Fibroblast of gingiva (primary cell): ENCODE results near the gene PLCB3.

Experiments
- DNase-seq: peaks from one replicate; pipeline ENCODE4 v3.0.0-alpha.2; 2011; ENCODE audit warnings: low read depth

PLCB3 gene

DNA sequence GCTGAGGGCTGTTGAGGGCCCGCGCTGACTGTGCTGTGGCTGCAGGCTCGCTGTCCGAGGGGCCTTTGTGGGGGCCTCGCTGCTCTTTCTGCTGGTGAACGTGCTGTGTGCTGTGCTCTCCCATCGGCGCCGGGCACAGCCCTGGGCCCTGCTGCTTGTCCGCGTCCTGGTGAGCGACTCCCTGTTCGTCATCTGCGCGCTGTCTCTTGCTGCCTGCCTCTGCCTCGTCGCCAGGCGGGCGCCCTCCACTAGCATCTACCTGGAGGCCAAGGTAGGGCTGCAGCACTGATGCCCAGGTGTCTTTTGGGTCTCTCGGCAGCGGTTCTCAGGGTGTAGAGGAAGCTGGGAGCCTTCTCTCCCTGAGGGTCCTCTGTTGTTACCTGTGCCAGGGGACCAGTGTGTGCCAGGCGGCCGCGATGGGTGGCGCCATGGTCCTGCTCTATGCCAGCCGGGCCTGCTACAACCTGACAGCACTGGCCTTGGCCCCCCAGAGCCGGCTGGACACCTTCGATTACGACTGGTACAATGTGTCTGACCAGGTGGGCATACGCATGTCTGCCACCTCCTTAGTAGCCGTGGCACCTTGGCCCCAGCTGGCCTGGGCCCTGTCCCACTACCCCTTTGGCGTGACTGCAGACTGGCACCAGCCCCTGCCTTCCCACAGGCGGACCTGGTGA, 36.5 kb downstream of the PLCB3 start:
- no peak for DNase-seq

DNA sequence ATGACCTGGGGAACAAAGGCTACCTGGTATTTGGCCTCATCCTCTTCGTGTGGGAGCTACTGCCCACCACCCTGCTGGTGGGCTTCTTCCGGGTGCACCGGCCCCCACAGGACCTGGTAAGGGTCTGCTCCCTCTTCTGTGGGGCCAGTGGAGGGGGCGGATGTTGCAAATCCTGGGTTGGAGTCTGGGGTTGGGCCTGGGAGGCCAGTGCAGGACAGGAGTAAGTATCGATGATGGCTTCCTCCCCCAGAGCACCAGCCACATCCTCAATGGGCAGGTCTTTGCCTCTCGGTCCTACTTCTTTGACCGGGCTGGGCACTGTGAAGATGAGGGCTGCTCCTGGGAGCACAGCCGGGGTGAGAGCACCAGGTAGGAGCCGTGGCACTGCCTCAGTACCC, 37.0 kb downstream of the PLCB3 start:
- DNase-seq = no peak

DNA sequence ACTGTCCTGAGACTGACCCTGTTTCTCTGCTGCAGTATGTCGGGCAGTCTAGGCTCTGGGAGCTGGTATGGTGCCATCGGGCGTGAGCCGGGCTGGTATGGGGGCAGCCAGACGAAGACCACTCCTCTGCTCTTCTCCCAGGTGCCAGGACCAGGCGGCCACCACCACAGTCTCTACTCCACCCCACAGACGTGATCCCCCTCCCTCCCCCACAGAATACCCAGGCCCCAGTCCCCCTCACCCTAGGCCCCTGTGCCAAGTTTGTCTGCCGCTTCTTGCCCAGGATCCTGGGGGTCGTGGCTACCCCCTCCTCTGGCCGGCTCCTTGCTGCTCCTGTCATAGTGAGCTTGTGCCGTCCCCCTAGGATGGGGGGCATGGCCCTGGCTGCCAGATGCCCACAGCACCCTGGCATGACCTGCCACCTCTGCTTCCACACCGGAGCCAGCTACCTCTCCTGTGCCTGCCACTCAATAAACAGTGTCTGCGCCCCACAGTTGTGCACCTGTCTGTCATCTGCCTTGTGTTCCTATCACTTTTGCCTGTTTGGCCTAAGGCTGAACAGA, 37.8 kb downstream of the PLCB3 start:
- no peak for DNase-seq

DNA sequence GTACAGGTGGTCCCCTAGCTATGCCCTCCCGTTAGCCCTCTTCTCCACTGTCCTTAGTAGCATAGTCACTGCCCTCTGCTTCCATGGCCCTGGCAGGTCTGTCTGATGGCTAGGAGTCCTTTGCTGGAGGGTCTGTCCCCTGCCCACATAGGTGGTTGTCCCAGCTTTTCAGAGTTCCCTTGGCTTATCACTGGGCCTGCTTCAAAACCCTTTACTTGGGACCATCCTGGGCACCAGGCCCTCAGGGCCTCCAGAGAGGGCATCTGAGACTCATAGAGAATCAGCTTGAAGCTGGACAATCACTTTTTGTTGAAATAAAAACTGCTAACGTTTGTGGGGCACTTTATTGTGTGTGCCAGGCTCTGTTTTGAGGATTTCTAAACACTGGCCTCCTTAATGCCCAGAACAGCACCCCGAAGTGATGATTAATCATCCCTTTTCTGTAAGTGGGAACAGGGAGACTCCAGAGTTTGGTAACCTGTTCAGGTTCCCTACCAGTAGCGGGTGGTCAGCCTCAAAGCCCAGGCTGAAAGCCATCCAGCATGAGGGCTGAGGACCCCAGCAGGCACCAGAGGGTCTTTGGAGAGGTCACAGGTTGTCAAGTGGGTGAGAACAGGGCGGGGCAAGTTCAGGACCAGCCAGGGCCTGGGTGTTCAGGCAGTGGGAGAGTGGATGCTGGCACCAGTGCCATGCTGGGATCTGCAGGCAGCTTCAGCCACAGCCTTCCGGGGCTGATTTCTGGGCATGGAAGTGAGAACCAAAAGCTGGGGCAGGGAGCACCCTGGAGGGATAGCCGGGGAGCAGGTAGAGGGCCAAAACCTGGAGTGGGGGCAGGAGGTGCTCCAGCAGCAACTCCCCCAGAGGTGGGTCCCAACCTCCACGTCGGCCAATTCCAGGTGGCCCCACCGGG, 39.3 kb downstream of the PLCB3 start:
- no peak for DNase-seq

DNA sequence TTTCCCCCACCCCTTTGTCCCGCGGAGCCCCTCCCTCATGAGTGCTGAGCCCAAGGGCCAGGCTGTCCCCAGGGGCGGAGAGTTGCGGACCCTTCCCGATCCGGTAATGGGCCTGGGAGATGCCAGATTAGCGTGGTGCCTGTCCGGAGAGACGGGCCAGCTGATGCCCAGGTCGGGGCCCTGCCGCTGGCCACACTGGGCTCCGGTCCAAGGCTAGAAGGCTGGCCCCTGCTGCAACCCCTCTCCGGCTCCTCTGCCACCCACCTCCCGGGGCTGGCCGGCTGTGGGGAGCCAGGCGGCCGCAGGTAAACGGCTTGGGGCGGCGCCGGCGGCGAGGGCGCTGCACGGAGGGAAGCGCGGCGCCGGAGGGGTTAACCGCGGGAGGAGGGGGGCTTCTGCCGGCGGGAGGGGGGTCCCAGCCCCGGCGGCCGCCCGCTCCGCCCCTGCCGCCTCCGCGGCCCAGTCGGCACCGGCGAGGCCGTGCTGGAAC, 40.0 kb downstream of the PLCB3 start, which contains the start of gene KCNK4:
Gene KCNK4 (plus strand): TSS at position 41 of the 490 bp plus-strand sequence. CDS start 1,717 bp downstream, outside the sequence.
- DNase-seq = no peak

DNA sequence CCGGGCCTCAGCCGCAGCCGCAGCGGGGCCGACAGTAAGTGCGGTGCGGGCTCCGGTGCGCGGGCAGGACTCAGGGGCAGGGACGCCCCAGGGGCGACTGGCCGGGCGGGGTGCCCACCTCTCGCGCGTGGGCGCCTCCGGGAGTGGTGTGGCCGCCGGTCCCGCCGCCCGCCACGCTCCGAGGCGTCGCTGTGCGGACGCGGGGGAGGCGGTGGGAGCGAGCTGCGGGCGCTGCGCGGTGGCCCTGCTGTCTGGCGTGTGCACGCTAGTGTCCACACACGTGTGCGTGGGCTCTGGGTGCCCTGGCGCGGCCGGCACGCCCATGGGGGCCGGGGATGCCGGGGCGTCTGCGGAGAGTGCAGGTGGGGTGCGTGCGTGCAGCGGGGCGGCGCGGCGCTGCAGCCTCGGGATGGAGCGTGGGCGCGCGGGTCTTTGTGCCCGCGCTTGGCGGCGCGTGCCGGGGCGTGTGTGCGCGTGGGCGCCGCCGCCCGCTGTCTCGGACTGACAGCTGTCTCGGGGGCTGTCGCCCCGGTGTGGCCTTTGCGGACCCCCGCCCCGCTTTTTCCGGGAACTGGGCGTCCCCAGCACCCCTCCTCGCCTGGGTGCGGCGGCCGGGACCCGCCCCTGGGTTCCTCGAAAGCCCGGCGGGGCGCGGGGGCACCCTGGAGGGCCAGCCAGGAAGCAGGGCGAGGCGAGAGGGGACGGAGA, 40.6 kb downstream of the PLCB3 start:
- no peak for DNase-seq

DNA sequence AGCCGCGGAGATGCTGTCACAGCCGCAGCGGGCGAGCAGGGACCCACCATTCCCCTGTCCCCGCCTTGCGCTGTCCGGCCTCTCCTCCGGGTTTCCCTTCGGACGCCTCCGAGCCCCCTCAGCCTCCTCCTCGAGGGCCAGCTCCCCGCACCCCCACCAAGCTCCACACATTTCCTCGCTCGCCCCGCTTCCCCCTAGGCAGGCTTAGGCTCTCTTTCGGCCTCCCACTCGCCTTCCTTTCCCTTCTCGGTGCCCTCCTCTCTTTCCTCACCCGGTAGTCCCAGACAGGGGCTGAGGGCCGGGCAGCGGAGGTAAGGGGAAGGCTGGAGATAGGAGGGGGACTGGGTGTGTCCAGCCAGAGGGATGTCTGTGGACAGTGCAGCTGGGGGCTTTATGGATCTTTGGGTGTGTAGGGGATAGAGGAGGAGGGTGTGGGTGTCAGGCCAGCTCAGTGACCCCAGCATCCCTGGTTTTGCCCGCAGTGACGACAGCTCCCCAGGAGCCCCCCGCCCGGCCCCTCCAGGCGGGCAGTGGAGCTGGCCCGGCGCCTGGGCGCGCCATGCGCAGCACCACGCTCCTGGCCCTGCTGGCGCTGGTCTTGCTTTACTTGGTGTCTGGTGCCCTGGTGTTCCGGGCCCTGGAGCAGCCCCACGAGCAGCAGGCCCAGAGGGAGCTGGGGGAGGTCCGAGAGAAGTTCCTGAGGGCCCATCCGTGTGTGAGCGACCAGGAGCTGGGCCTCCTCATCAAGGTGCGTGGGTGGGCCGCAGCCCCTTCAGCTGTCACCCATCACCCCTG, 41.3 kb downstream of the PLCB3 start:
- DNase-seq = no peak

DNA sequence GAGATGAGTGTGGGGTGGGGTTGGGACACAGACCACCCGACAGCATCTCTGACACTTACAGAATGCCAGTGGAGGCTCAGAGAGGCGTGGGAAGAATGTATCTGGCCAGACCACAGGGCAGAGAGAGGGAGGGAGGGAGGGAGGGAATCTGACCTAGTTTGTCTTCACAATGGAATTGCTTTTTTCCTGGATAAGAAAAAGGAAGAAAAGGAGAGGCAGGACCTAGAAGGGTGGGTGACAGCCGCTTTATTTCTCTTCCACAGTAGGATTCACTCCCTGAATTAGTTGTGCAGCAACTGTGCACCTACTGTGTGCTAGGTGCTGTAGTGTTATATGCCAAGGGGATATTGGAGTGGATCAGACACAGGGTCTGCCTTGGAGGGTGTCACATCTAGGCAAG, 43.4 kb downstream of the PLCB3 start:
- no peak for DNase-seq

DNA sequence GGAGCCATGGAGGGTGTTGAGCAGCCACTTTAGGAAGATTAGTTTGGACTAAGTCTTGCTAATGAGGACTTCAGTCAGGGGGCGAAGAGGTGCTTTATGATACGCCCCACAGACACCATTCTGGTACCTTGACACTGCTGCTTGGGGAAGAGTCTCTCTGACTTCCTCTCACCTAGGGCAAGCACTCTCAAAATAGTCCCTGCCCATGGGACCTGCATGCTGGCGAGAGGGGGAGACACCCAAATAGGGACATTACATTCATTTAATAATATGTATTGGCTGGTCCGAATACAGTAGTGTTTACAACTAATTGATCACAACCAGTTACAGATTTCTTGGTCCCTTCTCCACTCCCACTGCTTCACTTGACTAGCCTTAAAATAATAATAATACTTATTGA, 44.4 kb downstream of the PLCB3 start:
- no peak for DNase-seq

DNA sequence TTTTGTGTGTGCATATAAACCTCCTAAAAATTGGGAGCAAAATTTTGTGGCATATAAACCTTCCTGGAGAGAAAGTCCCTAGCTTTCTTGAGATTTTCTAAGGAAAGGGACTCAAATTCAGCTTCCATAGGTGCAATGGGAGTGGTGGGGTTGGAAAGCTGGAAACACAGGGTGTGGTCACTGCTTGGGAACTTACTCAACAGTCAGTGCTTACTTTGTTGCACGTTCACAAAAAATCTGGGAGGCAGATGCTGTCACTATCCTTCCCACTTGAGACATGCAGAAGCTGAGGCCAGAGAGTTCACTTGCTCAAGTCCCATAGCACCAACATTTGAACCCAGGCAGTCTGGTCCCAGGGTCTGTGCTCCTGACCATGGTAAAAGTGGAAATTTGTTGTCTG, 44.9 kb downstream of the PLCB3 start:
- DNase-seq = no peak

DNA sequence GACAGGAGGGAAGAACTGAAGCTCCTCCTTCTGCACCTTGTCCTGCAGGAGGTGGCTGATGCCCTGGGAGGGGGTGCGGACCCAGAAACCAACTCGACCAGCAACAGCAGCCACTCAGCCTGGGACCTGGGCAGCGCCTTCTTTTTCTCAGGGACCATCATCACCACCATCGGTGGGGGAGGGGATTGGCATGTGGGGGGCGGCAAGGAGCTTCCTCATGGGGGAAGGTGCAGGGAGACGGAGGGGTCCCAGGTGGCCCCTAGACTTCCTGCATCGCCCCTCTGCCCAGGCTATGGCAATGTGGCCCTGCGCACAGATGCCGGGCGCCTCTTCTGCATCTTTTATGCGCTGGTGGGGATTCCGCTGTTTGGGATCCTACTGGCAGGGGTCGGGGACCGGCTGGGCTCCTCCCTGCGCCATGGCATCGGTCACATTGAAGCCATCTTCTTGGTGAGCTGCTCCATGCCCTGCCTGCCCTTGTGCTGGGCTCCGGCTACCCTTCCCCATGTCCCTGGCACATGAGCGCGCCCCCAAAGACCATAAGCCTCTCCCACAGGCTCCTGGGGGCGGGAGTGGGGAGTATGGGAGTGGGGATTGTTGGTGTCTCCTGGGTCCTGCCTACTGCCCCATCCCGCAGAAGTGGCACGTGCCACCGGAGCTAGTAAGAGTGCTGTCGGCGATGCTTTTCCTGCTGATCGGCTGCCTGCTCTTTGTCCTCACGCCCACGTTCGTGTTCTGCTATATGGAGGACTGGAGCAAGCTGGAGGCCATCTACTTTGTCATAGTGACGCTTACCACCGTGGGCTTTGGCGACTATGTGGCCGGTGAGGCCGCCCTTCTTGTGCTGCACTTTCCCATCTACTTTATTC, 45.7 kb downstream of the PLCB3 start:
- DNase-seq = no peak

DNA sequence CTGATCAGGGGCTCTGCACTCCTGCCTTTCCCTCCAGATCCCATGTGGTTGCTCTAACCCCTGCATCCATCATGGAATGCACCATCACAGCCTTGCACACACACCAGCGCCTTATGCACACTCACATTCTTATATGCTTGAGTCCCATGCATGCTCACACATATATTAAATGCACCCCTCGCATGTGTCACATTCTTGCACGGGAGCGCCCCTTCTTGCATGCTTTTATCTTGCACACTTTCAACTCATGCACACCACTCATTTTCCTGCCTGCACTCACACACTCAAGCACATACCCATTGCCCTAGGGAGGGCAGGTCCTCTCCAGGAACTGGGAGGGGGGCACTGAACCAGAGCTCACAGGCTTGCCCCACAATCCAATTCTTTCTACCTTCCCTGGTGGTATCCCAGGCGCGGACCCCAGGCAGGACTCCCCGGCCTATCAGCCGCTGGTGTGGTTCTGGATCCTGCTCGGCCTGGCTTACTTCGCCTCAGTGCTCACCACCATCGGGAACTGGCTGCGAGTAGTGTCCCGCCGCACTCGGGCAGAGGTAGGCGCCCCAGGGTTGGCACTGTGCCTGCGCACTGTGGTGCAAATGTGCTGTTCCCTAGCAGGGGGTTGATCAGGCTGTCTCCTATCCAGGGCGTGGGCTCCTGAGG, 46.5 kb downstream of the PLCB3 start:
- DNase-seq = no peak

DNA sequence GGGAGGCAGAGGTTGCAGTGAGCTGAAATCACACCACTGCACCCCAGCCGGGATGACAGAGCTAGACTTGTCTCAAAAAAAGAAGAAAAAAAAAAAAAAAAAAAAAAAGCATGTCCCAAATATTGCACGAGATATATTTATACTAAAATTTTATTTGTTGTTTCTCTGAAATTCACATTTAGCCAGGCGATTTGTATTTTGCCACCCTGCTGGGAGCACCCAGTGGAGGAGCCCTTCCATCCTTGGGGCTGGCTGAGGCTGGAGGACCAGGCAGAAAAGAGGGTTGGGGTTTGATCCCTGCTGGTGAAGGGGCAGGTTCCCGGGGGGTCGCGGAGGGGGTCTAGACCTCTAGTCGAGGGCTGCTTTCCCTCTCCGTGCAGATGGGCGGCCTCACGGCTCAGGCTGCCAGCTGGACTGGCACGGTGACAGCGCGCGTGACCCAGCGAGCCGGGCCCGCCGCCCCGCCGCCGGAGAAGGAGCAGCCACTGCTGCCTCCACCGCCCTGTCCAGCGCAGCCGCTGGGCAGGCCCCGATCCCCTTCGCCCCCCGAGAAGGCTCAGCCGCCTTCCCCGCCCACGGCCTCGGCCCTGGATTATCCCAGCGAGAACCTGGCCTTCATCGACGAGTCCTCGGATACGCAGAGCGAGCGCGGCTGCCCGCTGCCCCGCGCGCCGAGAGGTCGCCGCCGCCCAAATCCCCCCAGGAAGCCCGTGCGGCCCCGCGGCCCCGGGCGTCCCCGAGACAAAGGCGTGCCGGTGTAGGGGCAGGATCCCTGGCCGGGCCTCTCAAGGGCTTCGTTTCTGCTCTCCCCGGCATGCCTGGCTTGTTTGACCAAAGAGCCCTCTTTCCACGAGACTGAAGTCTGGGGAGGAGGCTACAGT, 47.9 kb downstream of the PLCB3 start:
- DNase-seq = peak; percentile 29

DNA sequence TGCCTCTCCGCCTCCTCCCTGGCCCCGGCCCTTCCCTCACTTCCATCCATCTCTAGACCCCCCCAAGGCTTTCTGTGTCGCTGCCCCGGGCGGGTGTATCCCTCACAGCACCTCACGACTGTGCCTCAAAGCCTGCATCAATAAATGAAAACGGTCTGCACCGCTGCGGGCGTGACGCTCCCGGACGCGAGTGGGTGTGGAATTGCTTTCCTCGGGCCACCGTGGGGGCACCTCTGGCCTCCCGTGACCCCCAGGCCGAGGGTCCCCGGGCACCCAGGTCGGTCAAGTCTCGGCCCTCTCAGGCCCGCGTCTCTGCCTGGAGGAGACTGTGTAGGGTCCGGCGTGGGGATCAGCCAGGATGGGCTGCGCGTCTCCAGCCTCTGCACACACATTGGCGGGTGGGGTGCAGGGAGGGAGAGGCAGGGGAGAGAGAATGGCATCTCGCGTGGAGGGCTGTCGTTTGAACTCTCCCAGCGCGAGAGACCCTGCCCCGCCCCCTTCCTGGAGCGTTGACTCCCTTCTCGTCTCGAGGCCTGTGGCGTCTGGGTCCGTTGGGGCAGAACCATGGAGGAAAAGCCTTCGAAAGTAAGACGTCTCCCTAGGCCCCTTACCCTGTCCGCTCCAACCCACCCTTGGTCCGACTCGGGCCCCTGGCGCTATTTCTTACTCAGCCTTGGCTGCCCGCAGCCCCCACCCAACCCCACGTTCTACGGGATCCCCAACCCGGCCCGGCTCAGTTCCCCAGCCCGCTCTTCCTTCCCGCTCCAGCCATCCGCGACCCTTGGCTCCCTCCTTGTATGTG, 48.7 kb downstream of the PLCB3 start, which contains the start of gene CATSPERZ:
Gene CATSPERZ (plus strand): TSS at position 512 of the 802 bp plus-strand sequence. CDS start 53 bp downstream, at position 565.
- DNase-seq = no peak

DNA sequence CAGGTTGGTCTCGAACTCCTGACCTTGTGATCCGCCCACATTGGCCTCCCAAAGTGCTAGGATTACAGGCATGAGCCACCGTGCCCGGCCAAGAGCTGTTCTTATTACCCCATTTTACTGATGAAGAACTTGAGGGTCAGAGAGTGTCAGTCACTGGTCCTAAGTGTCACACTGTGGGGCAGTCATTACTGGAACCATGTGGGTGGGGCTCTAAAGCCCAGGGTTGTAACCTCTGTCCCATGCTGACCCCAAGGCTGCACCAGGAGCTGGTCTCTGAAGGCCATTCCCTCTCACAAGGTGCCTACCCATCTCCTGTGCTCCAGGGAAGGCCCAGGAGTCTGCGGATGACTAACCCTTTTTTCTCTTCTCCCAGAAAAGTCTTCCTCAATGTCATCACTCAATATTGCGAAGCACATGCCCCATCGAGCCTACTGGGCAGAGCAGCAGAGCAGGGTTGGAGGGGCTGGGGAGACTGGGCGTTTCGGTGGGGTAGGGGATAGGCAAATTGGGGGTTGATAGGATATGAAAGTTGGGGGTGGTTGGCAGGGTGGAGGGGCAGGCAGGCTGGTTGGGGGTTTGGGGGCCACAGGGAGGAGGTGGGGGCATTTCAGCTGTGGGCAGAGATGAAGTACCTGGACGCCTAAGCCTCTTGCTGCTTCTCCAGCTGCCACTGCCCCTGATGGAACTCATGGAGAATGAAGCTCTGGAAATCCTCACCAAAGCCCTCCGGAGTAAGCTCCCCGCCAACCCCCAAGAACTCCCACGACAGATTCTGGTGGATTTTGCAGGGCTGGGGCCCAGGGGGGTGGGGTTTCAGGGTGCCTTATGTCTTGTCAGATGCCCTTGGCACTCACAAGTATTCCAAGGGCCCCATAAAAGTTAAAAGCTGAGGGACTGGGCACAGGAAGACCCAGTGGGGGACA, 52.0 kb downstream of the PLCB3 start:
- no peak for DNase-seq

DNA sequence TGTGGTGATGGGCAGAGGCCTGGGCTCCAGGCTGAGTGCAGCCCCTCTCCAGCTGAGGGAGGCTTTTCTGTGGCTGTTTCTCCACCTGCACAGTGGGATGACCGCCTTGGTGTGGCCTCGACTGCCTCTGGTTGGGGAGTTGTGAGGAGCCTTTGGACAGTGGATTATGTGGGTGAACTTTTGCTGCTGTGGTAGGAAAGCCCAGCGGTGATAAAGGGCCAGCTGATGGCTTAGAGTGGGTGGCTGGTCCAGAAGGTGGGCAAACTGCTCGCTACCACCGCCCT, 52.6 kb downstream of the PLCB3 start:
- DNase-seq = no peak
